DND-41 (cell line): ENCODE data around the gene RBMS1.

Source experiments
- ATAC-seq: fragments of 200-7000 bp; cut with Tn5 transposase; 3 replicates; pipeline ENCODE4 v1.9.1; 2021; ENCODE audit warnings: low read depth; ENCODE audit not compliant: insufficient read depth
- DNase-seq: peaks from one replicate; pipeline ENCODE4 v3.0.0-alpha.2; 2020
- H2AFZ ChIP-seq: 2 replicates; pipeline ENCODE4 v1.6.0; 2012; ENCODE audit warnings: low read depth, low read length
- H3K27ac ChIP-seq: 2 replicates; pipeline ENCODE4 v1.5.1; 2012; ENCODE audit warnings: low read length, inconsistent platforms
- H3K27me3 ChIP-seq: fragments of 200-600 bp; sonication (generic); 2 replicates; pipeline ENCODE4 v1.6.0; 2012; ENCODE audit warnings: low read length, mild to moderate bottlenecking, inconsistent platforms; ENCODE audit not compliant: insufficient read depth, poor library complexity
- H3K36me3 ChIP-seq: 2 replicates; pipeline ENCODE4 v1.5.1; 2012; ENCODE audit warnings: low read length, inconsistent platforms; ENCODE audit not compliant: insufficient read depth
- H3K4me1 ChIP-seq: 2 replicates; pipeline ENCODE4 v1.5.1; 2012; ENCODE audit warnings: mild to moderate bottlenecking, low read length; ENCODE audit not compliant: insufficient read depth
- H3K4me2 ChIP-seq: 2 replicates; pipeline ENCODE4 v1.6.0; 2012; ENCODE audit warnings: mild to moderate bottlenecking, moderate library complexity, low read length, inconsistent platforms; ENCODE audit not compliant: insufficient read depth
- H3K4me3 ChIP-seq, 2 experiments: fragments of 200-600 bp in 1 of 2; shearing (Covaris generic) in 1 of 2; 2 replicates each; pipeline ENCODE4 v1.5.1; 2012 to 2016; ENCODE audit warnings: inconsistent platforms in 2 of 2, low read length in 2 of 2, mild to moderate bottlenecking in 2 of 2, low read depth in 1 of 2, moderate library complexity in 1 of 2
- H3K79me2 ChIP-seq: 2 replicates; pipeline ENCODE4 v1.6.0; 2012; ENCODE audit warnings: low read length, inconsistent platforms; ENCODE audit not compliant: insufficient read depth
- H3K9ac ChIP-seq: 2 replicates; pipeline ENCODE4 v1.6.0; 2012; ENCODE audit warnings: low read depth, mild to moderate bottlenecking, inconsistent platforms, low read length, moderate library complexity
- H3K9me3 ChIP-seq: 2 replicates; pipeline ENCODE4 v1.5.1; 2012; ENCODE audit warnings: low read length, moderate library complexity, mild to moderate bottlenecking, inconsistent platforms; ENCODE audit not compliant: insufficient read depth, severe bottlenecking
- H4K20me1 ChIP-seq: 2 replicates; pipeline ENCODE4 v1.6.0; 2012; ENCODE audit warnings: low read length; ENCODE audit not compliant: insufficient read depth
- CTCF ChIP-seq: IDR thresholded peaks from 2 replicates; pipeline ENCODE4 v1.5.1; 2012; ENCODE audit warnings: borderline replicate concordance, low read length, moderate library complexity, mild to moderate bottlenecking; ENCODE audit not compliant: poor library complexity, severe bottlenecking; ENCODE audit errors: extremely low read depth
- EZH2 ChIP-seq: IDR thresholded peaks from 3 replicates; pipeline ENCODE4 v1.6.1; 2012; ENCODE audit warnings: borderline replicate concordance, low read depth, mild to moderate bottlenecking, moderate library complexity, low read length, inconsistent platforms; ENCODE audit not compliant: severe bottlenecking

Gene RBMS1

GRCh38 chr2:160224060-160224459 lies 269.5 kb downstream of the RBMS1 start:
- no peak overlapping the region for H3K4me2 ChIP-seq
- no peak overlapping the region for H3K9ac ChIP-seq

GRCh38 chr2:160223560-160223959 lies 270.0 kb downstream of the RBMS1 start:
- no peak for ATAC-seq
- peaks cover 28% of the 10 kb centered on the region for H3K4me1 ChIP-seq
- no peaks in the 10 kb centered on the region for H4K20me1 ChIP-seq
- H2AFZ ChIP-seq = no peak overlapping the region
- H3K79me2 ChIP-seq = no peaks in the 10 kb centered on the region
- no peak overlapping the region for H3K4me2 ChIP-seq
- H3K36me3 ChIP-seq = no peaks in the 10 kb centered on the region
- H3K27me3 ChIP-seq = no peaks in the 10 kb centered on the region
- no peak overlapping the region for H3K9ac ChIP-seq
- TF ChIP-seq CTCF (no peak), EZH2 (no peak)
- H3K4me3 ChIP-seq = no peak overlapping the region
- no peaks in the 10 kb centered on the region for H3K9me3 ChIP-seq
- H3K27ac ChIP-seq = no peak overlapping the region
- DNase-seq = no peak

More at GRCh38 chr2:160224060-160224459, 269.5 kb downstream of the RBMS1 start:
- DNase-seq (no peak), ATAC-seq (peak; percentile 58)
- no peak overlapping the region for H2AFZ ChIP-seq
- no peaks in the 10 kb centered on the region for H3K36me3 ChIP-seq
- no peak for TF ChIP-seq EZH2
- TF ChIP-seq CTCF = no peak
- no peaks in the 10 kb centered on the region for H4K20me1 ChIP-seq
- H3K27me3 ChIP-seq = no peaks in the 10 kb centered on the region
- H3K4me3 ChIP-seq = no peak overlapping the region
- H3K4me1 ChIP-seq = peaks cover 28% of the 10 kb centered on the region
- H3K9me3 ChIP-seq = no peaks in the 10 kb centered on the region
- no peaks in the 10 kb centered on the region for H3K79me2 ChIP-seq
- H3K27ac ChIP-seq = no peak overlapping the region

GRCh38 chr2:160222546-160223283 lies 270.9 kb downstream of the RBMS1 start:
- TF ChIP-seq CTCF = no peak
- no peak for TF ChIP-seq EZH2
- ATAC-seq = no peak
- Histone ChIP-seq H3K9me3 (no peaks in the 10 kb centered on the region), H3K4me3 (no peak overlapping the region), H3K4me1 (peaks cover 28% of the 10 kb centered on the region), H3K79me2 (no peaks in the 10 kb centered on the region), H3K27me3 (no peaks in the 10 kb centered on the region), H4K20me1 (no peaks in the 10 kb centered on the region), H3K9ac (no peak overlapping the region), H3K4me2 (no peak overlapping the region), H2AFZ (no peak overlapping the region), H3K36me3 (no peaks in the 10 kb centered on the region), H3K27ac (no peak overlapping the region)
- DNase-seq = no peak
